RWPE2 (cell line): ENCODE results near the gene CCL3.

ENCODE experiments used
- ATAC-seq: fragments of 200-7000 bp; cut with Tn5 transposase; 3 replicates; pipeline ENCODE4 v1.9.1; 2021; ENCODE audit warnings: low read depth
- DNase-seq: peaks from one replicate; pipeline ENCODE4 v3.0.0-alpha.2; 2020; ENCODE audit warnings: low spot score
- H3K27ac ChIP-seq: fragments of 450-650 bp; 2 replicates; pipeline ENCODE4 v1.5.1; 2017; ENCODE audit warnings: mild to moderate bottlenecking; ENCODE audit not compliant: poor library complexity, severe bottlenecking
- H3K27me3 ChIP-seq: fragments of 250-450 bp; sonication (Bioruptor Pico); 2 replicates; pipeline ENCODE4 v1.5.1; 2021; ENCODE audit warnings: mild to moderate bottlenecking, moderate library complexity; ENCODE audit not compliant: insufficient read depth, poor library complexity, severe bottlenecking
- H3K36me3 ChIP-seq: fragments of 250-450 bp; sonication (Bioruptor Pico); 2 replicates; pipeline ENCODE4 v1.5.1; 2020; ENCODE audit warnings: low read depth, mild to moderate bottlenecking, moderate library complexity
- H3K4me1 ChIP-seq: fragments of 250-450 bp; sonication (Bioruptor Pico); 2 replicates; pipeline ENCODE4 v1.5.1; 2021; ENCODE audit warnings: mild to moderate bottlenecking, moderate library complexity; ENCODE audit not compliant: insufficient read depth, poor library complexity, severe bottlenecking
- H3K4me3 ChIP-seq: fragments of 250-450 bp; sonication (Bioruptor Pico); 2 replicates; pipeline ENCODE4 v1.5.1; 2021; ENCODE audit warnings: mild to moderate bottlenecking, moderate library complexity; ENCODE audit not compliant: severe bottlenecking
- H3K9me3 ChIP-seq: fragments of 250-450 bp; sonication (Bioruptor Pico); 2 replicates; pipeline ENCODE4 v1.5.1; 2021; ENCODE audit warnings: mild to moderate bottlenecking, moderate library complexity; ENCODE audit not compliant: severe bottlenecking
- CTCF ChIP-seq: fragments of 450-650 bp; IDR thresholded peaks from one replicate; pipeline ENCODE4 v1.5.1; 2017; ENCODE audit warnings: mild to moderate bottlenecking, moderate library complexity; ENCODE audit not compliant: poor library complexity, severe bottlenecking

Gene CCL3

GRCh38 chr17:36063786-36064541 is 26.0 kb downstream of the CCL3 start, which contains the start of gene CCL18:
Gene CCL18, plus strand, starts transcription at chr17:36064272. Its CDS starts 71 bp downstream, at chr17:36064343.
- H3K4me3 ChIP-seq = no peak within 1 kb of the TSS
- H3K36me3 ChIP-seq = no peaks in the 10 kb centered on the region
- H3K27ac ChIP-seq = no peak within 1 kb of the TSS
- no peaks in the 10 kb centered on the region for H3K4me1 ChIP-seq
- no peak for DNase-seq
- no peak for TF ChIP-seq CTCF
- peaks cover 11% of the 10 kb centered on the region for H3K27me3 ChIP-seq
- no peaks in the 10 kb centered on the region for H3K9me3 ChIP-seq
- no peak for ATAC-seq

GRCh38 chr17:36060816-36061215 is 29.1 kb downstream of the CCL3 start:
- Histone ChIP-seq H3K36me3 (no peaks in the 10 kb centered on the region), H3K9me3 (no peaks in the 10 kb centered on the region), H3K4me1 (no peaks in the 10 kb centered on the region), H3K4me3 (no peak overlapping the region), H3K27ac (no peak overlapping the region), H3K27me3 (peaks cover 15% of the 10 kb centered on the region)
- DNase-seq (no peak), ATAC-seq (no peak)
- TF ChIP-seq CTCF = no peak

- ATAC-seq (no peak), DNase-seq (no peak)
- H3K4me1 ChIP-seq = no peaks in the 10 kb centered on the region
- H3K27me3 ChIP-seq = peaks cover 15% of the 10 kb centered on the region
- H3K36me3 ChIP-seq = no peaks in the 10 kb centered on the region
- TF ChIP-seq CTCF = no peak
- no peak overlapping the region for H3K27ac ChIP-seq
- H3K4me3 ChIP-seq = no peak overlapping the region
- H3K9me3 ChIP-seq = no peaks in the 10 kb centered on the region
These were observed 30.5 kb downstream of the CCL3 start for GRCh38 chr17:36059406-36059805.

GRCh38 chr17:36057911-36058310 is 32.0 kb downstream of the CCL3 start:
- TF ChIP-seq CTCF = no peak
- no peak for DNase-seq
- no peak overlapping the region for H3K27ac ChIP-seq
- no peak overlapping the region for H3K4me3 ChIP-seq
- no peaks in the 10 kb centered on the region for H3K4me1 ChIP-seq
- H3K27me3 ChIP-seq = peaks cover 26% of the 10 kb centered on the region
- H3K36me3 ChIP-seq = no peaks in the 10 kb centered on the region
- ATAC-seq = no peak
- no peaks in the 10 kb centered on the region for H3K9me3 ChIP-seq

GRCh38 chr17:36055921-36056520 is 33.9 kb downstream of the CCL3 start:
- no peak overlapping the region for H3K4me3 ChIP-seq
- peaks cover 20% of the 10 kb centered on the region for H3K27me3 ChIP-seq
- TF ChIP-seq CTCF = no peak
- ATAC-seq (no peak), DNase-seq (no peak)
- H3K36me3 ChIP-seq = no peaks in the 10 kb centered on the region
- H3K4me1 ChIP-seq = no peaks in the 10 kb centered on the region
- H3K27ac ChIP-seq = no peak overlapping the region
- no peaks in the 10 kb centered on the region for H3K9me3 ChIP-seq
